T-cell (primary cell): Measurements from ENCODE around the gene SERINC4. TPM values are rescaled to one million over a fixed set of nuclear protein-coding genes. Genes with fewer than 3 reads are reported as not detected.

Experiments used
- ATAC-seq, 4 experiments: fragments of 200-7000 bp in 3 of 4; fragments of 150-1000 bp in 1 of 4; cut with Tn5 transposase; replicated peaks in 1 of 4; 1 replicate in 3 of 4; 2 replicates in 1 of 4; pipeline ENCODE4 v1.10.0; 2021; ENCODE audit warnings: moderate library complexity in 3 of 4, mild to moderate bottlenecking in 2 of 4, moderate number of reproducible peaks in 1 of 4
- CTCF ChIA-PET, 2 donors: fragments of 300-600 bp; sonication (Branson Sonifier 250); formaldehyde crosslinking; loops; one replicate each; lab custom pipeline; 2022; ENCODE audit warnings: antibody characterized with exemption in 2 of 2; lab: Charles Lee
- POLR2A ChIA-PET, 2 donors: fragments of 300-600 bp; sonication (Branson Sonifier 250); formaldehyde crosslinking; loops; one replicate each; lab custom pipeline; 2022; ENCODE audit warnings: antibody characterized with exemption in 2 of 2; lab: Charles Lee
- DNase-seq, 35 experiments: peaks; one replicate each; pipeline versions ENCODE4 v3.0.0 to v3.0.0-alpha.2; 2013 to 2023
- H3K27ac ChIP-seq: one replicate; pipeline ENCODE4 v1.5.1; 2013; ENCODE audit warnings: low read length
- H3K27me3 ChIP-seq, 2 experiments: replicated peaks in 1 of 2; 1 replicate in 1 of 2; 2 replicates in 1 of 2; pipeline versions ENCODE4 v1.6.1 to v1.7.0; 2013; ENCODE audit warnings: low read length in 1 of 2, mixed read lengths in 1 of 2; ENCODE audit not compliant: control insufficient read depth in 2 of 2, insufficient read depth in 2 of 2; ENCODE audit errors: extremely low read depth in 1 of 2
- H3K36me3 ChIP-seq, 2 donors: 1 replicate in 1 of 2; 2 replicates in 1 of 2; pipeline versions ENCODE4 v1.6.1 to v1.7.0; 2013; ENCODE audit warnings: low read length in 1 of 2; ENCODE audit not compliant: control insufficient read depth in 2 of 2, insufficient read depth in 1 of 2; ENCODE audit errors: extremely low read depth in 1 of 2
- H3K4me1 ChIP-seq, 2 experiments: 1 replicate in 1 of 2; 2 replicates in 1 of 2; pipeline versions ENCODE4 v1.6.1 to v1.7.0; 2013; ENCODE audit warnings: low read length in 2 of 2, mixed read lengths in 1 of 2; ENCODE audit not compliant: insufficient read depth in 2 of 2, control insufficient read depth in 1 of 2; ENCODE audit errors: extremely low read depth in 1 of 2
- H3K4me3 ChIP-seq, 2 donors: 1 replicate in 1 of 2; 2 replicates in 1 of 2; pipeline versions ENCODE4 v1.5.1 to v1.7.0; 2013; ENCODE audit warnings: mild to moderate bottlenecking in 2 of 2, low read length in 1 of 2, moderate library complexity in 1 of 2; ENCODE audit not compliant: control insufficient read depth in 1 of 2; ENCODE audit errors: extremely low read depth in 1 of 2
- H3K9me3 ChIP-seq: 2 replicates; pipeline ENCODE4 v1.7.0; 2013
- H3K27ac Mint-ChIP-seq, 2 donors: one replicate each; pipeline ENCODE4 v1.8.0; 2020 to 2021; ENCODE audit warnings: mild to moderate bottlenecking in 2 of 2, mixed read lengths in 2 of 2
- H3K27me3 Mint-ChIP-seq, 2 donors: one replicate each; pipeline ENCODE4 v1.8.0; 2021 to 2022; ENCODE audit warnings: mixed read lengths in 2 of 2
- H3K36me3 Mint-ChIP-seq: one replicate; pipeline ENCODE4 v1.8.0; 2021; ENCODE audit warnings: mixed read lengths
- H3K4me1 Mint-ChIP-seq, 3 donors: one replicate each; pipeline ENCODE4 v1.8.0; 2020 to 2022; ENCODE audit warnings: mixed read lengths in 3 of 3, mild to moderate bottlenecking in 1 of 3
- H3K4me3 Mint-ChIP-seq, 3 donors: one replicate each; pipeline ENCODE4 v1.8.0; 2020 to 2022; ENCODE audit warnings: mild to moderate bottlenecking in 3 of 3, mixed read lengths in 3 of 3, moderate library complexity in 3 of 3
- H3K9me3 Mint-ChIP-seq, 3 donors: one replicate each; pipeline ENCODE4 v1.8.0; 2020 to 2022; ENCODE audit warnings: mixed read lengths in 3 of 3
- WGBS: methylation state at CpG from one replicate; pipeline ENCODE4 v1.1.5; 2013; ENCODE audit warnings: missing lambda C conversion rate; ENCODE audit not compliant: insufficient coverage; 5-methylcytosine and 5-hydroxymethylcytosine counted together
- total RNA-seq, 35 experiments: library from RNA in 6 of 35; stranded (reverse) in 6 of 35; fragments of 120-200 nt in 1 of 35; gene quantifications; one replicate each; pipeline versions ENCODE4 v1.2.1 to v1.2.4 and lab custom pipeline; 2013 to 2026

The SERINC4 gene
- total RNA-seq, 5 donors from 2014 or later (not counting 1 experiment from before 2014, with no cell fraction given), result 0.20 to 0.32 (median 0.26) TPM; not detected in 2

DNA sequence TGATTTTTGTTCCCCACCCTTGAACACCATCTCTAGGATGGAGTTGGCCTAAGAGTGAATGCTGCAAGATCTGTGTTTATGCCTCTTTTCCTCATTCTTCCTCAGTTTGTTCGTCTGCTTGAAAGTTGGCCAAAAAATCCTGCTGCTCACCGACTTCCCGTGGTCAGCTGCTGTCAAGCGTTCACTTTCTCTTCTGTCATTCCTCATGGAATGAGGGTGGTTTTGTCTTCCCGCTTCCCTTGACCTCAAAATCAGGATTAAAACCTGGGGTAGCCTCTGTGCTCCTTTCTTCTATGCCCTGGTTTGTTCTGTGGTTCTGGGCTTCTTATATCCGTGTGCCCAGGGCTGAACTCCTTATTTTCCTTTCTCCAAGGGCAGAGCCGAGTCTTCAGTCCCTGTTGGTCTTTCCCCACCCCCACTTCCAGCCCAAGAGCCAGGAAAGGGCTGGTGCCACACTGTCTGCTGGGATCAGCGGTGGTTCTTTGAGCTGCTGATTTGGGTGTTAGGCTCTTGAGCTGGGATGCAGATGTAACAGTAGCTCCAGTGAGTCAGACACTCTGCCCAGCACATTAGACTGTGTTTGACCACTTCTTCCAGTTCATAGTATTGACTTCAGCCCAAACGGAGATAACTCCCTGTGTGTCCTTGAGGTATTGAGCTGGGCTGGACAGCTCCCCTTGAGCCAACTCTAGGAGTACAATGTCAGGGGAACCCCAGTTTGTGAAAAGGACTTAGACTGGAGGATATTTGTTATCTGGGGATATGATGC lies 5.6 kb downstream of the SERINC4 start:
- Histone ChIP-seq H3K27ac (no peak overlapping the region), H3K36me3 (peaks cover 5 to 53% of the 10 kb centered on the region in 2 donors), H3K4me1 (peaks cover 19 to 38% of the 10 kb centered on the region in 2 experiments), H3K27me3 (no peaks in the 10 kb centered on the region), H3K9me3 (no peaks in the 10 kb centered on the region), H3K4me3 (no peak overlapping the region)
- Mint-ChIP-seq H3K4me1 (peaks cover 52 to 62% (median 59%) of the 10 kb centered on the region in 3 donors), H3K27me3 (no peaks in the 10 kb centered on the region), H3K9me3 (no peaks in the 10 kb centered on the region), H3K36me3 (peaks cover 46% of the 10 kb centered on the region), H3K27ac (peak overlapping the region; percentile 95 to 97), H3K4me3 (peak overlapping the region; percentile 89 to 95 (median 93))
- ChIA-PET CTCF (no interaction called here), POLR2A (interaction anchor here (1.0 to 1.1 kb wide), 2 partner anchors 28 to 42 kb away, joined by 3 to 4 read pairs; no protein-coding TSS in a partner anchor)
- ATAC-seq (no peak), DNase-seq (no peak)
- WGBS, result 100% methylated on average over 3 of the region's 9 CpGs

DNA sequence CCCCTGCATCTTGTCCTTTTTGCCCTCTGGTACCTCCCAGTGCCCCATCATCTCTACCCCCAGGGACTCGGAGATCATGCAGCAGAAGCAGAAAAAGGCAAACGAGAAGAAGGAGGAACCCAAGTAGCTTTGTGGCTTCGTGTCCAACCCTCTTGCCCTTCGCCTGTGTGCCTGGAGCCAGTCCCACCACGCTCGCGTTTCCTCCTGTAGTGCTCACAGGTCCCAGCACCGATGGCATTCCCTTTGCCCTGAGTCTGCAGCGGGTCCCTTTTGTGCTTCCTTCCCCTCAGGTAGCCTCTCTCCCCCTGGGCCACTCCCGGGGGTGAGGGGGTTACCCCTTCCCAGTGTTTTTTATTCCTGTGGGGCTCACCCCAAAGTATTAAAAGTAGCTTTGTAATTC lies 6.4 kb downstream of the SERINC4 start:
- H3K27me3 ChIP-seq, result no peaks in the 10 kb centered on the region
- no peak for ATAC-seq
- POLR2A ChIA-PET, result interaction anchor here in 1 of 2 donors (1.0 kb wide), 1 partner anchor 31 kb away, joined by 4 read pairs; the partner anchor contains the start of gene MFAP1
- peaks cover 39% of the 10 kb centered on the region for H3K36me3 Mint-ChIP-seq
- peak overlapping the region; percentile 95 to 97 for H3K27ac Mint-ChIP-seq
- no peaks in the 10 kb centered on the region for H3K27me3 Mint-ChIP-seq
- peaks cover 19 to 35% of the 10 kb centered on the region in 2 experiments for H3K4me1 ChIP-seq
- no peaks in the 10 kb centered on the region for H3K9me3 Mint-ChIP-seq
- H3K27ac ChIP-seq, result peak overlapping the region; percentile 94
- H3K4me3 ChIP-seq, result peak overlapping the region; percentile 93 to 99
- H3K4me3 Mint-ChIP-seq, result peak overlapping the region; percentile 89 to 95 (median 93)
- H3K9me3 ChIP-seq, result no peaks in the 10 kb centered on the region
- WGBS, result 94% methylated on average over 7 of the region's 10 CpGs
- peaks cover 47 to 56% (median 55%) of the 10 kb centered on the region in 3 donors for H3K4me1 Mint-ChIP-seq
- CTCF ChIA-PET, result no interaction called here
- peaks cover 5 to 45% of the 10 kb centered on the region in 2 donors for H3K36me3 ChIP-seq
- no peak for DNase-seq

DNA sequence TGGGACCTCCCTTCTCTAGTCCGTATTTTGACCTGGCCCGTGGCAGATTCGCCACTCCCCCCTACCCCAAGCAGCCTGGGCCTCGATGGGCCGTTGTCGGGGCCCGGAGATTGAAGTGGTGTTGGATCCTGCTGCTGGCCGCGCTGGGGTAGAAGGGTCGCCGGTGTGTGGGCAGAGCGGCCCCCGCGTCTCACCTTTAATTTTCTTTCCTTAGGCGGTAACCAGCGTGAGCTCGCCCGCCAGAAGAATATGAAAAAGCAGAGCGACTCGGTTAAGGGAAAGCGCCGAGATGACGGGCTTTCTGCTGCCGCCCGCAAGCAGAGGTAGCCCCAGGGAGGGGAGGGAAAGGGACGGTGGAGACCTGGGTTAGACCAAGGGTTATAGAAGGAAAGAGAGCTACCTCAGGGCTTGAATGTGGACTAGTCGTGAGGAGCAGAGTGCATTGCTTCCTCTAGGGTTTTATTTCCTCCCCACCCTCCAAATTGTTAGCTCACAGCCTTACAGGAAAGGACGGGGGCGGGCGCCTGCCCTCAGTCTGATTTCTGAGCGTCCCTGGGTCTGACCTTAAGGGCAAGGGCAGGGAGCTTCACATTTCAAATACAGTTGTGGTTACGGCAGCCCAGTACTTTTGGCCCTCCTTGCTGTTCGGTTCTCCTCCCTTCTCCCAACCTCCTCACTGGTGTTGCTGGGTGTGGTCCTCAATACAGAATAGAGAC lies 7.1 kb downstream of the SERINC4 start:
- Mint-ChIP-seq H3K4me1 (peaks cover 41 to 52% (median 50%) of the 10 kb centered on the region in 3 donors), H3K27me3 (no peaks in the 10 kb centered on the region), H3K36me3 (peaks cover 33% of the 10 kb centered on the region), H3K9me3 (no peaks in the 10 kb centered on the region), H3K4me3 (peak overlapping the region; percentile 89 to 95 (median 93)), H3K27ac (peak overlapping the region; percentile 95 to 97)
- DNase-seq, result peak in 6 of 35 experiments; percentile 9 to 41 (median 16)
- H3K27ac ChIP-seq, result peak overlapping the region; percentile 94
- under 1% methylated on average over 25 of the region's 33 CpGs for WGBS
- H3K36me3 ChIP-seq, result peaks cover 5 to 40% of the 10 kb centered on the region in 2 donors
- no peaks in the 10 kb centered on the region for H3K27me3 ChIP-seq
- ChIA-PET CTCF (interaction anchor here in 1 of 2 donors (0.6 kb wide), 1 partner anchor 43 kb away, joined by 8 read pairs; no protein-coding TSS in a partner anchor), POLR2A (interaction anchor here (0.5 to 1.1 kb wide), 5 partner anchors 23 to 304 kb away, joined by 3 to 5 read pairs (median 4); partner anchors contain the start of gene MFAP1 (in 2 of the 2))
- no peaks in the 10 kb centered on the region for H3K9me3 ChIP-seq
- H3K4me3 ChIP-seq, result peak overlapping the region; percentile 93 to 99
- H3K4me1 ChIP-seq, result peaks cover 19 to 35% of the 10 kb centered on the region in 2 experiments
- no peak for ATAC-seq

DNA sequence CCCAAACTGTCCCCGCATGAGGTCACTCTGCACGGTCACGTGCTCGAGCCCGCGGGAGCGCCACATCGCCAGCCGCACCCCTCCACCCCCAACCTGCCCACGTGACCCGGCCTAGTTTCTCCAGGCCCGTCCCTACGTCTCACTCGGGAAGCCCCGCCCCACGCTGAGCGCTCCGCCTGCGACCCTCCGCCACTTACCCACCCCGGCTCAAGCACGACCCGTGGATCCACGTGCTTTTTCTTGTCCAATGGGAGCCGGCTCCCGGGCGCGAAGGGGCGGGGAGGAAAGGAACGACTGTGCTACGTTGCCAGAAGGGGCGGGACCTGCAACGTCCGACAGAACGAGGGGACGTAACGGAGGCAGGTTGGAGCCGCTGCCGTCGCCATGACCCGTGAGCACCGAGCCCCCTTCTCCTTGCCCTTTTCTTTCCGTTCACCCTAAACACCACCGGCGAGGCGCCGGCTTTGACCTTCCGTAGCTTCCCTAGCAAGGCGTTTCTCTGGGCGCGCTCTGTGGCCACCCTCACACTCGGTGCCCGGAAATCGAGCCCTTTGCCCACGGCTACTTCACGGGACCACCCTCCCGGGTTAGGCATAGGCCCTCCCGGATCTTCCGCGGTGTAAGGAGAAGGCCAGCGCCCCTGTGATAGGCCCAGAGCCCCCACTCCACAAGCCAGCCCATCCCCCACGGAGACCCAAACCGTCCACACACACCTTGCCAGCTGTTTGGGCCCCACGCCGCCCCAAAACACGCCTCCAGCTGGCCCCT lies 7.8 kb downstream of the SERINC4 start, which contains the start of gene SERF2:
Gene SERF2, plus strand, starts transcription at position 328 of the 768 bp plus-strand sequence. Its CDS starts 57 bp downstream, at position 385.
- peak; percentile 94 to 97 (median 96) for ATAC-seq
- Histone ChIP-seq H3K9me3 (no peaks in the 10 kb centered on the region), H3K27ac (peak within 1 kb of the TSS; percentile 94), H3K36me3 (peaks cover 5 to 39% of the 10 kb centered on the region in 2 donors), H3K4me1 (peaks cover 19 to 35% of the 10 kb centered on the region in 2 experiments), H3K4me3 (peak within 1 kb of the TSS; percentile 93 to 99), H3K27me3 (no peaks in the 10 kb centered on the region)
- Mint-ChIP-seq H3K27me3 (no peaks in the 10 kb centered on the region), H3K27ac (peak within 1 kb of the TSS; percentile 95 to 97), H3K4me1 (peaks cover 41 to 49% (median 48%) of the 10 kb centered on the region in 3 donors), H3K4me3 (peak within 1 kb of the TSS; percentile 89 to 95 (median 93)), H3K36me3 (peaks cover 33% of the 10 kb centered on the region), H3K9me3 (no peaks in the 10 kb centered on the region)
- under 1% methylated on average over 61 of the region's 66 CpGs for WGBS
- DNase-seq, result peak; percentile 97 to 100 (median 99)
- POLR2A ChIA-PET, result interaction anchor here (0.5 to 1.1 kb wide), 6 partner anchors 22 to 303 kb away, joined by 3 to 5 read pairs (median 4); partner anchors contain the start of gene MFAP1 (in 1 of the 2)
- CTCF ChIA-PET, result interaction anchor here in 1 of 2 donors (0.6 to 1.2 kb wide), 3 partner anchors 15 to 42 kb away, joined by 8 to 10 read pairs (median 8); partner anchors contain the start of gene ELL3

DNA sequence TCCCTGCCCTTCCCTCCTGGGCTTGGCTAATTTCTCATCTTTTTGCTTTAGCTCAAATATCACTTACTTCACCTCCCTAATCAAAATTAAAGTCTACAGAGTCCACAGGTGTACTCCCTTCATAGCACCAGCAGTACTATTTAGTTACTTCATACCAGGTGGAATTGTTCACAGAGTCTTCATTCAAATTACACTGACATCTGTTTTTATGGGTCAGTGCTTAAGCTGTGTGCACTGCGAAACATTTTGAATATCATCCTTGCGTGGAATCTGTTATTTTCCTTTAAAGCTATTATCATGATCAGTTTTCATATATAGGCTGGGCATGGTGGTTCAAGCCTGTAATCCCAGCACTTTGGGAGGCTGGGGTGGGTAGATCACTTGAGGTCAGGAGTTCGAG lies 10.6 kb downstream of the SERINC4 start:
- WGBS, result 100% methylated on average over 1 of the region's 3 CpGs
- Mint-ChIP-seq H3K27me3 (no peaks in the 10 kb centered on the region), H3K27ac (peak overlapping the region in 1 of 2 donors; percentile 9), H3K9me3 (no peaks in the 10 kb centered on the region), H3K36me3 (peaks cover 12% of the 10 kb centered on the region), H3K4me3 (no peak overlapping the region), H3K4me1 (peaks cover 14 to 24% (median 22%) of the 10 kb centered on the region in 3 donors)
- ChIA-PET CTCF (no interaction called here), POLR2A (interaction anchor here (0.6 kb wide), 3 partner anchors 20 to 499 kb away, joined by 3 to 6 read pairs (median 3); partner anchors contain the start of genes GOLM2 (in 1 of the 2) and MFAP1 (in 1 of the 2))
- H3K4me3 ChIP-seq, result no peak overlapping the region
- H3K36me3 ChIP-seq, result peaks cover 0 to 11% of the 10 kb centered on the region in 2 donors
- DNase-seq (no peak), ATAC-seq (no peak)
- no peak overlapping the region for H3K27ac ChIP-seq
- H3K9me3 ChIP-seq, result no peaks in the 10 kb centered on the region
- no peaks in the 10 kb centered on the region for H3K27me3 ChIP-seq
- peaks cover 16 to 24% of the 10 kb centered on the region in 2 experiments for H3K4me1 ChIP-seq
